Caco-2 (cell line): ENCODE data around the gene UNC45A. TPM values are rescaled to one million over a fixed set of nuclear protein-coding genes. Genes with fewer than 3 reads are reported as not detected.

Experiments used
- BruUV-seq: library from RNA; stranded (reverse); fragments of 400-500 nt; replicated peaks from 2 replicates; lab custom pipeline; 2021; lab: Mats Ljungman, UMichigan
- CTCF ChIA-PET: fragments of 300-600 bp; sonication (Branson Sonifier 250); formaldehyde crosslinking; loops from one replicate; lab custom pipeline; 2022; ENCODE audit warnings: antibody characterized with exemption; lab: Charles Lee
- POLR2A ChIA-PET: fragments of 300-600 bp; sonication (Branson Sonifier 250); formaldehyde crosslinking; loops from one replicate; lab custom pipeline; 2022; ENCODE audit warnings: antibody characterized with exemption; lab: Charles Lee
- DNase-seq, 2 experiments: peaks; one replicate each; pipeline versions ENCODE4 v3.0.0 to v3.0.0-alpha.2; 2020 to 2022
- H3K27me3 ChIP-seq: replicated peaks from 2 replicates; pipeline ENCODE4 v1.6.0; 2011; ENCODE audit warnings: low read length; ENCODE audit not compliant: control insufficient read depth, insufficient read depth
- H3K36me3 ChIP-seq: 2 replicates; pipeline ENCODE4 v1.5.1; 2011; ENCODE audit warnings: low read length; ENCODE audit not compliant: control insufficient read depth, insufficient read depth
- H3K4me1 ChIP-seq: fragments of 250-450 bp; sonication (Bioruptor Pico); 2 replicates; pipeline ENCODE4 v1.5.1; 2020; ENCODE audit warnings: mild to moderate bottlenecking
- H3K4me3 ChIP-seq: 2 replicates; pipeline ENCODE4 v1.5.1; 2011; ENCODE audit warnings: low read depth, mild to moderate bottlenecking, control low read depth, low read length
- H3K9me3 ChIP-seq: fragments of 250-450 bp; sonication (Bioruptor Pico); 2 replicates; pipeline ENCODE4 v1.5.1; 2020; ENCODE audit warnings: mild to moderate bottlenecking, moderate library complexity
- H3K27ac Mint-ChIP-seq: one replicate; pipeline ENCODE4 v1.8.0; 2022; ENCODE audit warnings: mixed read lengths; ENCODE audit not compliant: unreplicated experiment
- H3K27me3 Mint-ChIP-seq: one replicate; pipeline ENCODE4 v1.8.0; 2022; ENCODE audit warnings: mixed read lengths; ENCODE audit not compliant: insufficient read depth, unreplicated experiment
- H3K36me3 Mint-ChIP-seq: one replicate; pipeline ENCODE4 v1.8.0; 2022; ENCODE audit warnings: mild to moderate bottlenecking, mixed read lengths; ENCODE audit not compliant: insufficient read depth, unreplicated experiment
- H3K4me1 Mint-ChIP-seq: one replicate; pipeline ENCODE4 v1.8.0; 2022; ENCODE audit warnings: low read depth, mixed read lengths; ENCODE audit not compliant: unreplicated experiment
- H3K4me3 Mint-ChIP-seq: one replicate; pipeline ENCODE4 v1.8.0; 2022; ENCODE audit warnings: mild to moderate bottlenecking, moderate library complexity, mixed read lengths; ENCODE audit not compliant: unreplicated experiment
- H3K9me3 Mint-ChIP-seq: one replicate; pipeline ENCODE4 v1.8.0; 2022; ENCODE audit warnings: mixed read lengths; ENCODE audit not compliant: unreplicated experiment
- intact Hi-C: fragments of 100-400 bp; cut with micrococcal nuclease; formaldehyde crosslinking; loops from one replicate; pipeline ENCODE4 v1.10.0; 2022; ENCODE audit not compliant: unreplicated experiment
- total RNA-seq: library from RNA; stranded (reverse); gene quantifications from 2 replicates; pipeline ENCODE4 v1.2.3, GENCODE V29; 2022
- TF ChIP-seq, protein P1 (sequence below), 2 experiments: fragments of 200-600 bp in 1 of 2; IDR thresholded peaks; 1 replicate in 1 of 2; 2 replicates in 1 of 2; pipeline versions ENCODE4 v1.5.1 to v1.8.0; 2011 to 2022; ENCODE audit warnings: antibody characterized with exemption in 1 of 2, control low read depth in 1 of 2, inconsistent platforms in 1 of 2, low read depth in 1 of 2, low read length in 1 of 2, mild to moderate bottlenecking in 1 of 2, moderate library complexity in 1 of 2; ENCODE audit not compliant: insufficient read depth in 1 of 2, severe bottlenecking in 1 of 2, unreplicated experiment in 1 of 2

The UNC45A gene
- total RNA-seq, 1 experiment from 2014 or later, result 62.6 TPM

DNA sequence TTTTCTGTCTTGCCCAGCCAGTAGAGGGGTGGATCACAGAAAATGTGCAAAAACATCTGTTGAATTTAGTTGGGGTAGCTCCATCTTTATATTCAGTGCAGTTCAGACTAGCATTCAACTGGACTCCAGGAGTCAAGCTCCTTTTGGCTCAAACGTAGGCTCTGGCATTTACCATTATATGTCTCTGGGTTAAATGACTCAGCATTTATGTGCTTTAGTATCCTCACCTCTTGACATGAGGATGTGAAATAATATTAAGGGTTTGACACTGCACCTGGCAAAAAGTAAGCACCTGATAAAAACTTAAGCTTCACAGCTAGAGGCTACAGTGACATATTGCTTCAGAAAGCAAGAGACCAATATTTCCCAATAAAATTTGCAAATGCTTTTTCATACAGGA is 44.5 kb downstream of the UNC45A start:
- peaks cover 87% of the 10 kb centered on the region for H3K36me3 Mint-ChIP-seq
- H3K9me3 Mint-ChIP-seq, result no peaks in the 10 kb centered on the region
- CTCF ChIA-PET, result interaction anchor here (0.7 kb wide), 1 partner anchor 48 kb away, joined by 3 read pairs; no protein-coding TSS in a partner anchor
- H3K36me3 ChIP-seq, result peaks cover 2% of the 10 kb centered on the region
- no peak overlapping the region for H3K4me3 Mint-ChIP-seq
- intact Hi-C loops, result no loop called here
- H3K4me1 ChIP-seq, result no peaks in the 10 kb centered on the region
- no TSS peak for BruUV-seq
- no peaks in the 10 kb centered on the region for H3K4me1 Mint-ChIP-seq
- no peak overlapping the region for H3K27ac Mint-ChIP-seq
- H3K4me3 ChIP-seq, result no peak overlapping the region
- DNase-seq, result no peak
- H3K27me3 Mint-ChIP-seq, result no peaks in the 10 kb centered on the region
- no peaks in the 10 kb centered on the region for H3K9me3 ChIP-seq
- no peaks in the 10 kb centered on the region for H3K27me3 ChIP-seq
- POLR2A ChIA-PET, result no interaction called here
- TF ChIP-seq, protein P1, sequence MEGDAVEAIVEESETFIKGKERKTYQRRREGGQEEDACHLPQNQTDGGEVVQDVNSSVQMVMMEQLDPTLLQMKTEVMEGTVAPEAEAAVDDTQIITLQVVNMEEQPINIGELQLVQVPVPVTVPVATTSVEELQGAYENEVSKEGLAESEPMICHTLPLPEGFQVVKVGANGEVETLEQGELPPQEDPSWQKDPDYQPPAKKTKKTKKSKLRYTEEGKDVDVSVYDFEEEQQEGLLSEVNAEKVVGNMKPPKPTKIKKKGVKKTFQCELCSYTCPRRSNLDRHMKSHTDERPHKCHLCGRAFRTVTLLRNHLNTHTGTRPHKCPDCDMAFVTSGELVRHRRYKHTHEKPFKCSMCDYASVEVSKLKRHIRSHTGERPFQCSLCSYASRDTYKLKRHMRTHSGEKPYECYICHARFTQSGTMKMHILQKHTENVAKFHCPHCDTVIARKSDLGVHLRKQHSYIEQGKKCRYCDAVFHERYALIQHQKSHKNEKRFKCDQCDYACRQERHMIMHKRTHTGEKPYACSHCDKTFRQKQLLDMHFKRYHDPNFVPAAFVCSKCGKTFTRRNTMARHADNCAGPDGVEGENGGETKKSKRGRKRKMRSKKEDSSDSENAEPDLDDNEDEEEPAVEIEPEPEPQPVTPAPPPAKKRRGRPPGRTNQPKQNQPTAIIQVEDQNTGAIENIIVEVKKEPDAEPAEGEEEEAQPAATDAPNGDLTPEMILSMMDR (IDR thresholded peaks at IDR 0.05; ENCODE audit: insufficient read depth in 1 of 2, low read depth in 1 of 2, low read length in 1 of 2, severe bottlenecking in 1 of 2, unreplicated experiment in 1 of 2), result no peak

DNA sequence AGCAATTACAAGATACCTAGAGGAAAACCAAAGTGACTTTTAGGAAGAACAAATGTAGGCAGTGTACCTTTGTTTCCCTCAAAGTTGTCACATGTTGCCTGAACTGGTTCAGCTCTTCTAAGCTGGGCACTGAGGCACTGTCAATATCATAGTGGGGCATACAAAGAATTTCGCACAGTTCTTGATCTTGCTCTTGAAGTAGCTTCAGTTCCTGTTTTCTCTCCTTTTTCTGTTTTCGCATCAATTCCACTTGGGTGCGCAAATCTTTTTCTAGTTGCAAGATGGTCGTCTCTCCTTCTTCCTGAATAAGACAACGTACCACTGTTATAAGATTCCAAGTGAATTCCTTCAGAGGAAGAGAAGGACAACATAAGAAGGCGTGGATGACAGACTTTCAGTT is 46.6 kb downstream of the UNC45A start:
- peaks cover 2% of the 10 kb centered on the region for H3K36me3 ChIP-seq
- no peak overlapping the region for H3K27ac Mint-ChIP-seq
- no TSS peak for BruUV-seq
- H3K27me3 Mint-ChIP-seq, result no peaks in the 10 kb centered on the region
- POLR2A ChIA-PET, result no interaction called here
- H3K9me3 Mint-ChIP-seq, result no peaks in the 10 kb centered on the region
- H3K4me3 ChIP-seq, result no peak overlapping the region
- no peaks in the 10 kb centered on the region for H3K4me1 ChIP-seq
- CTCF ChIA-PET, result no interaction called here
- DNase-seq, result no peak
- peaks cover 73% of the 10 kb centered on the region for H3K36me3 Mint-ChIP-seq
- TF ChIP-seq, protein P1 (IDR thresholded peaks at IDR 0.05; ENCODE audit: insufficient read depth in 1 of 2, low read depth in 1 of 2, low read length in 1 of 2, severe bottlenecking in 1 of 2, unreplicated experiment in 1 of 2), result no peak
- H3K4me3 Mint-ChIP-seq, result no peak overlapping the region
- H3K9me3 ChIP-seq, result no peaks in the 10 kb centered on the region
- no peaks in the 10 kb centered on the region for H3K4me1 Mint-ChIP-seq
- no peaks in the 10 kb centered on the region for H3K27me3 ChIP-seq
- intact Hi-C loops, result no loop called here

DNA sequence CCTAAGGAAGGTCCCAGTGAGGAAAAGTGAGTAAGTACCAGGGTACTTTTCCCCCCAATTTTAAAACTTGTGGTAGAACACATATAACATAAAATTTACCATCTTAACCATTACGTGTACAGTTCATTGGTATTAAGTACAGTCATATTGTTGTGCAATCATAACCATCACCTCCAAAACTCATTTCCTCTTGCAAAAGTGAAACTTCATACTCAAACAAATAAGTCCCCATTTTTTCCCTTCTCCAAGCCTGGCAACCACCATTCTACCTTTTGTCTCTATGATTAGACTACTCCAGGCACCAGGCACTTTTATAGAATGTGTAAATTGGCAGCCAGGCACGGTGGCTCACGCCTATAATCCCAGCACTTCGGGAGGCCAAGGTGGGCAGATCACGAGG is 47.0 kb downstream of the UNC45A start:
- no peaks in the 10 kb centered on the region for H3K27me3 ChIP-seq
- TF ChIP-seq, protein P1 (IDR thresholded peaks at IDR 0.05; ENCODE audit: insufficient read depth in 1 of 2, low read depth in 1 of 2, low read length in 1 of 2, severe bottlenecking in 1 of 2, unreplicated experiment in 1 of 2), result no peak
- DNase-seq, result no peak
- BruUV-seq, result no TSS peak
- Mint-ChIP-seq H3K9me3 (no peaks in the 10 kb centered on the region), H3K4me3 (no peak overlapping the region), H3K27ac (no peak overlapping the region), H3K27me3 (no peaks in the 10 kb centered on the region), H3K36me3 (peaks cover 73% of the 10 kb centered on the region), H3K4me1 (no peaks in the 10 kb centered on the region)
- ChIA-PET CTCF (no interaction called here), POLR2A (no interaction called here)
- intact Hi-C loops, result no loop called here
- no peak overlapping the region for H3K4me3 ChIP-seq
- H3K36me3 ChIP-seq, result peaks cover 2% of the 10 kb centered on the region
- no peaks in the 10 kb centered on the region for H3K9me3 ChIP-seq
- H3K4me1 ChIP-seq, result no peaks in the 10 kb centered on the region
